Heart right ventricle (tissue), 16 donors: ENCODE results near the gene C1orf94. TPM values are rescaled to one million over a fixed set of nuclear protein-coding genes. Genes with fewer than 3 reads are reported as not detected.
"Not testable (repeated sequence)": the region's sequence is repeated elsewhere in the genome, so short reads cannot be mapped to it uniquely, and the experiment has no call there.

Experiments used
- ATAC-seq, 8 donors: fragments of 200-7000 bp; cut with Tn5 transposase; one replicate each; pipeline ENCODE4 v1.9.1; 2020; ENCODE audit warnings: mild to moderate bottlenecking in 8 of 8, moderate library complexity in 8 of 8, moderate number of reproducible peaks in 1 of 8
- DNase-seq, 2 donors: peaks; one replicate each; pipeline ENCODE4 v3.0.0-alpha.2; 2020
- H3K27ac ChIP-seq, 10 donors: fragments of 200-600 bp; sonication (generic) in 2 of 10; one replicate each; pipeline versions ENCODE4 v1.5.0 to v1.8.0; 2020 to 2022; ENCODE audit warnings: mild to moderate bottlenecking in 3 of 10
- H3K27me3 ChIP-seq, 7 donors: fragments of 200-600 bp; one replicate each; pipeline ENCODE4 v1.8.0; 2021 to 2022; ENCODE audit warnings: mild to moderate bottlenecking in 2 of 7
- H3K36me3 ChIP-seq, 9 donors: fragments of 200-600 bp; sonication (generic) in 1 of 9; one replicate each; pipeline versions ENCODE4 v1.5.0 to v1.8.0; 2020 to 2022; ENCODE audit warnings: mild to moderate bottlenecking in 2 of 9
- H3K4me1 ChIP-seq, 9 donors: fragments of 200-600 bp; sonication (generic) in 1 of 9; one replicate each; pipeline versions ENCODE4 v1.5.0 to v1.8.0; 2020 to 2022; ENCODE audit warnings: mild to moderate bottlenecking in 4 of 9
- H3K4me3 ChIP-seq, 10 donors: fragments of 200-600 bp; sonication (generic) in 2 of 10; one replicate each; pipeline versions ENCODE4 v1.5.0 to v1.8.0; 2020 to 2022; ENCODE audit warnings: mild to moderate bottlenecking in 7 of 10, moderate library complexity in 2 of 10
- H3K9me3 ChIP-seq, 11 donors: fragments of 200-600 bp in 10 of 11; sonication (generic) in 2 of 11; one replicate each; pipeline versions ENCODE4 v1.5.0 to v1.8.0; 2013 to 2022; ENCODE audit warnings: mild to moderate bottlenecking in 2 of 11, control low read depth in 1 of 11, moderate library complexity in 1 of 11
- CTCF ChIP-seq, 9 donors: fragments of 200-600 bp; sonication (generic) in 2 of 9; IDR thresholded peaks; one replicate each; pipeline versions ENCODE4 v1.5.0 to v1.8.0; 2021 to 2022; ENCODE audit warnings: antibody characterized with exemption in 9 of 9, mild to moderate bottlenecking in 5 of 9, moderate library complexity in 1 of 9
- WGBS, 2 donors: extraction: QIAGEN DNeasy Blood & Tissue Kit; methylation state at CpG; one replicate each; pipeline ENCODE4 v1.1.7; 2013; ENCODE audit warnings: inconsistent platforms in 1 of 2; 5-methylcytosine and 5-hydroxymethylcytosine counted together
- intact Hi-C, 10 donors: fragments of 100-400 bp; cut with DNase I; formaldehyde crosslinking; loops; one replicate each; pipeline versions ENCODE4 v1.11.1 to v1.14.2; 2022
- polyA plus RNA-seq, 2 donors: library from polyadenylated mRNA; stranded (reverse); fragments of 200-250 nt; gene quantifications; one replicate each; pipeline ENCODE4 v1.2.3, GENCODE V29; 2013
- total RNA-seq, 10 donors: library from RNA; stranded (reverse); fragmentation: NEBNext Ultra II Directional in 3 of 10; extraction: Animal tissue kit (Norgen Biotek cat#: 25700) in 3 of 10; gene quantifications; one replicate each; pipeline versions ENCODE4 v1.2.1 to v1.2.4, GENCODE V29; 2021 to 2023
- donor health status: Arrhythmogenic right ventricular cardiomyopathy.
- donor health status: ischemic (EF 13 %, LVEDD 7.1; RV severe dilation, severe dysfunction).
- donor health status: healthy with polysubstance abuse.
- donor health status: DM: no; HTN: yes; CAD: no.
- donor health status: DM: no; HTN: no; CAD: no.
- donor health status: ischemic (EF 25% LVEDD 6.9; RV normal size, moderate dysfunction).
- donor health status: ischemic (EF 25% LVEDD 5.7; RV mildly dilated, moderate dysfunction).
- donor health status: healthy.
- donor health status: DM: yes; HTN: yes; CAD: no.
- donor health status: Ischemic cardiomyopathy.
- donor health status: ischemic (EF 35%, LVEDD 5.7; RV mildly dilated, moderate dysfunction).
- donor health status: nonischemic (EF 11% LVEDD 7.7; RV severe dilation, severe dysfunction).
- donor health status: DM: yes; HTN: yes; CAD: no.
- donor health status: PGD.
- donor health status: ischemic (EF 29% LVEDD 5.4; RV normal size, mild dysfunction).
- donor health status: nonischemic (EF 23%, LVEDD 6.1; RV moderate dilation, normal function).

C1orf94 gene
- total and polyA plus RNA-seq, 12 donors: 0.01 to 0.11 TPM; not detected in 10

GRCh38 chr1:34167389-34167788 is 9.3 kb upstream of the C1orf94 start:
- Histone ChIP-seq H3K4me1 (peaks cover 5 to 35% (median 23%) of the 10 kb centered on the region in 9 donors), H3K27me3 (peaks cover 7 to 98% (median 82%) of the 10 kb centered on the region in 7 donors), H3K27ac (no peak overlapping the region), H3K4me3 (no peak overlapping the region), H3K36me3 (no peaks in the 10 kb centered on the region), H3K9me3 (no peaks in the 10 kb centered on the region)
- WGBS, 2 donors: 21 to 23% methylated on average over 13 of the region's 13 CpGs
- no peak for ATAC-seq
- no peak for DNase-seq
- no peak for TF ChIP-seq CTCF (IDR thresholded peaks at IDR 0.05)
- intact Hi-C loops: loop anchor here in 4 of 10 donors (10.0 kb wide), 2 partner anchors 433 to 533 kb away; no protein-coding TSS in a partner anchor

GRCh38 chr1:34175744-34176143 is 963 bp upstream of the C1orf94 start:
- H3K36me3 ChIP-seq: no peaks in the 10 kb centered on the region
- no peaks in the 10 kb centered on the region for H3K9me3 ChIP-seq
- ATAC-seq: no peak
- 82 to 86% methylated on average over 6 of the region's 6 CpGs for WGBS, 2 donors
- H3K4me1 ChIP-seq: peaks cover 0 to 4% (median 0%) of the 10 kb centered on the region in 9 donors
- intact Hi-C loops: no loop called here
- no peak overlapping the region for H3K27ac ChIP-seq
- DNase-seq: no peak
- H3K27me3 ChIP-seq: peaks cover 0 to 97% (median 89%) of the 10 kb centered on the region in 7 donors
- no peak overlapping the region for H3K4me3 ChIP-seq
- TF ChIP-seq CTCF (IDR thresholded peaks at IDR 0.05): no peak

GRCh38 chr1:34178072-34178471 is 1.4 kb downstream of the C1orf94 start:
- no peak overlapping the region for H3K27ac ChIP-seq
- peaks cover 0 to 4% (median 0%) of the 10 kb centered on the region in 9 donors for H3K4me1 ChIP-seq
- H3K27me3 ChIP-seq: peaks cover 0 to 94% (median 74%) of the 10 kb centered on the region in 7 donors
- 60 to 62% methylated on average over 2 of the region's 2 CpGs for WGBS, 2 donors
- H3K9me3 ChIP-seq: no peaks in the 10 kb centered on the region
- H3K36me3 ChIP-seq: no peaks in the 10 kb centered on the region
- no peak for TF ChIP-seq CTCF (IDR thresholded peaks at IDR 0.05)
- ATAC-seq: no peak
- H3K4me3 ChIP-seq: no peak overlapping the region
- intact Hi-C loops: no loop called here
- DNase-seq: no peak

GRCh38 chr1:34183381-34183780 is 6.7 kb downstream of the C1orf94 start:
- H3K27me3 ChIP-seq: peaks cover 0 to 82% (median 58%) of the 10 kb centered on the region in 7 donors

GRCh38 chr1:34186741-34187494 is 10.2 kb downstream of the C1orf94 start:
- TF ChIP-seq CTCF (IDR thresholded peaks at IDR 0.05): no peak
- peaks cover 0 to 20% (median 10%) of the 10 kb centered on the region in 11 donors for H3K9me3 ChIP-seq
- ATAC-seq: no peak
- intact Hi-C loops: no loop called here
- no peak overlapping the region for H3K27ac ChIP-seq
- H3K4me1 ChIP-seq: no peaks in the 10 kb centered on the region
- DNase-seq: no peak
- H3K27me3 ChIP-seq: peaks cover 0 to 63% (median 49%) of the 10 kb centered on the region in 7 donors
- WGBS, 2 donors: 73 to 74% methylated on average over 12 of the region's 12 CpGs
- no peak overlapping the region for H3K4me3 ChIP-seq
- no peaks in the 10 kb centered on the region for H3K36me3 ChIP-seq

More at GRCh38 chr1:34183381-34183780, 6.7 kb downstream of the C1orf94 start:
- DNase-seq, H3K27ac ChIP-seq, intact Hi-C loops, H3K9me3 ChIP-seq, H3K4me3 ChIP-seq, H3K36me3 ChIP-seq, ATAC-seq, H3K4me1 ChIP-seq: not testable (repeated sequence)
- 79 to 84% methylated on average over 4 of the region's 4 CpGs for WGBS, 2 donors
